KOPT-K1 (cell line): ENCODE data around the gene TRIM23.

ENCODE experiments used
- H3K27ac ChIP-seq: fragments of 200-600 bp; sonication (generic); 2 replicates; pipeline ENCODE4 v1.5.1; 2016; ENCODE audit warnings: antibody characterized with exemption, mild to moderate bottlenecking, low read depth, low read length; ENCODE audit not compliant: poor library complexity, severe bottlenecking
- H3K36me3 ChIP-seq: fragments of 200-600 bp; sonication (generic); 2 replicates; pipeline ENCODE4 v1.5.1; 2017; ENCODE audit warnings: antibody characterized with exemption, mild to moderate bottlenecking, low read length, moderate library complexity; ENCODE audit not compliant: insufficient read depth
- H3K9me3 ChIP-seq: fragments of 200-600 bp; sonication (generic); 2 replicates; pipeline ENCODE4 v1.5.1; 2017; ENCODE audit warnings: antibody characterized with exemption, low read length, mild to moderate bottlenecking; ENCODE audit not compliant: insufficient read depth, poor library complexity, severe bottlenecking

TRIM23 gene

GRCh38 chr5:65544473-65544872 is 79.7 kb downstream of the TRIM23 start:
- Histone ChIP-seq H3K36me3 (peaks cover 99% of the 10 kb centered on the region), H3K9me3 (no peaks in the 10 kb centered on the region), H3K27ac (no peak overlapping the region)

- no peak overlapping the region for H3K27ac ChIP-seq
- H3K36me3 ChIP-seq: peaks cover 96% of the 10 kb centered on the region
- H3K9me3 ChIP-seq: no peaks in the 10 kb centered on the region
These were observed 84.3 kb downstream of the TRIM23 start for GRCh38 chr5:65539827-65540226.
